ENCODE measurements around the gene NPIPB8.

NPIPB8 gene

GRCh38 chr16:28617874-28618273 is 20.0 kb upstream of the NPIPB8 start:
- no peak for TF ChIP-seq CTCF (IDR thresholded peaks at IDR 0.05)

DNA sequence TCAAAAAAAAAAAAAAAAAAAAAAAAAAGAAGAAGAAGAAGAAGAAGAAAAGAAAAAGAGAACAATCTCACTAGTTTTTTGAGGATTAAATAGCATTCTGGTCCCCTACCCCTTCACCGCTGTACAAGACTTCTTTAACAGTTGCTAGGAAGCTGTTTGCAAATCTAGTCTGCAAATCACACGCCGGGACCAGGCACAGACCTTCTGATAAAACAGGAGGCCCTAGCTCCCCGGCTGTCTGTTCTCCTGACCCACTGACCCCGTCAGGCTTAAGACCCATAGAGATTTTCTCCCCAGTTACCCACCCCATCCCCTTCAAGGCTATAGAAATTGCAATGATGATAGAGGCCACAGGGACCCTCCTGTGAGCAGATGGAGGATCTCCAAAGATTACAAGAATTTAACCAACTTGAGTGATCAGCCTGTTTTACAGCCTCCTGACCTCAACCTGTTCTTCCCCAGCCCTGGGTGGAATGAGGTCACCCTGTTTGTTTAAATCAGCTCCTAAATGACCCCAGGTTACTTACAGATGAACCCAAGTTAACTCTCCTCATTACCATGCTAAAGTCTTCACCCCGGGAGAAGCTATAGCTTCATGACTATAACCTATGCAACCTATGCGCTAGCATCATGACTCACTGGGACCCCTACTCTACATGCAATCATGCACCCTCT is 16.2 kb upstream of the NPIPB8 start:
- no peak for TF ChIP-seq CTCF (IDR thresholded peaks at IDR 0.05)

- no peak for TF ChIP-seq CTCF (IDR thresholded peaks at IDR 0.05)
These were observed 14.6 kb upstream of the NPIPB8 start for GRCh38 chr16:28623172-28623711.
